GM20000 (cell line): Measurements from ENCODE around the gene RSPH1.

Experiments used
- DNase-seq: peaks from one replicate; pipeline ENCODE4 v3.0.0; 2012; ENCODE audit warnings: low spot score
- TF ChIP-seq, protein P1 (sequence below): IDR thresholded peaks from 2 replicates; pipeline ENCODE4 v1.5.1; 2012; ENCODE audit warnings: mild to moderate bottlenecking, control low read depth; ENCODE audit errors: extremely low read depth, missing control alignments

Gene RSPH1

DNA sequence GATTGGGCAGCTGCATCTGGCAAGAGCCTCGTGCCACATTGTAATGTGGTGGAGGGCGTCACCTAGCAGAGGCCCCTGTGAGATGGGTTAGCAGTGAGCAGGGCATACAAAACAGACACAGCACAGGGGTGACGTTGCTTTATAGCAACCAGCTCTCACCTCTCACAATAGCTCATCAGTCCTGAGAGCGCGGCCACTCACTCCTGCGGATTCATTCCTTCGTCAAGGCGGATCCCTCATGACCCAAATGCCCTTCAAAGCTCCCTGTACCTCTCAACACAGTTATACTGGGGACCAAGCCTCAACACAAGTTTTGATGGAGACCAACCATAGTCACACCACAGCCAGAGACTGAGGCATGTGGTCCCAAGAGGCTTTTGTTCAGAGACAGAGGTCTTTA lies 40.6 kb upstream of the RSPH1 start:
- TF ChIP-seq, protein P1, sequence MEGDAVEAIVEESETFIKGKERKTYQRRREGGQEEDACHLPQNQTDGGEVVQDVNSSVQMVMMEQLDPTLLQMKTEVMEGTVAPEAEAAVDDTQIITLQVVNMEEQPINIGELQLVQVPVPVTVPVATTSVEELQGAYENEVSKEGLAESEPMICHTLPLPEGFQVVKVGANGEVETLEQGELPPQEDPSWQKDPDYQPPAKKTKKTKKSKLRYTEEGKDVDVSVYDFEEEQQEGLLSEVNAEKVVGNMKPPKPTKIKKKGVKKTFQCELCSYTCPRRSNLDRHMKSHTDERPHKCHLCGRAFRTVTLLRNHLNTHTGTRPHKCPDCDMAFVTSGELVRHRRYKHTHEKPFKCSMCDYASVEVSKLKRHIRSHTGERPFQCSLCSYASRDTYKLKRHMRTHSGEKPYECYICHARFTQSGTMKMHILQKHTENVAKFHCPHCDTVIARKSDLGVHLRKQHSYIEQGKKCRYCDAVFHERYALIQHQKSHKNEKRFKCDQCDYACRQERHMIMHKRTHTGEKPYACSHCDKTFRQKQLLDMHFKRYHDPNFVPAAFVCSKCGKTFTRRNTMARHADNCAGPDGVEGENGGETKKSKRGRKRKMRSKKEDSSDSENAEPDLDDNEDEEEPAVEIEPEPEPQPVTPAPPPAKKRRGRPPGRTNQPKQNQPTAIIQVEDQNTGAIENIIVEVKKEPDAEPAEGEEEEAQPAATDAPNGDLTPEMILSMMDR: no peak
- no peak for DNase-seq

DNA sequence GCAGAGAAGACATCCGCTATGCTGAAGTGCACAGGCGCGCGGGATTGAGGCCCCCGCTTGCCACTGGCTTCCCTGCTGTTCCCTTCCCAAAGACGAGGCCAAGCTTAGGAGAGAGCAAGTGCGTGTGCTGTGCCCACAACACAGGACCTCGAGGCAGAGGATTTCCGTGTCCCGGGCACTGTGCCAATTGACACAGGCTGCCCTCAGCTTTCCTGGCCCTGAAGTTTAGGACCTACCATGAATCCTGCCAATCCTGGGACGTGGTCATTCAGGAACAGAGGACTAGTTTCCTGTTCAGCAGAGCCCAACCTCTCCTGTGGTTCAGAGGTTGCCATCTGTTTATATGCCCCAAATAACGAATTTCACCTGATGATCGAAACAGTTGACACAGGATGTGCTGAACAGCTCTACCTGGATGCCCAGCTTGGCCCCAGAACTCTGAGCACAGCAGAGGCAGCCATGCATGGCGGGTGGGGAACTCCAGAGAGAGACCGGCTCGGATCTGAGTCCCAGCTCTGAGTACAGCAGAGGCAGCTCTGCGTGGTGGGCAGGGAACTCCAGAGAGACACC lies 39.7 kb upstream of the RSPH1 start:
- DNase-seq: peak; percentile 75
- TF ChIP-seq, protein P1: no peak

DNA sequence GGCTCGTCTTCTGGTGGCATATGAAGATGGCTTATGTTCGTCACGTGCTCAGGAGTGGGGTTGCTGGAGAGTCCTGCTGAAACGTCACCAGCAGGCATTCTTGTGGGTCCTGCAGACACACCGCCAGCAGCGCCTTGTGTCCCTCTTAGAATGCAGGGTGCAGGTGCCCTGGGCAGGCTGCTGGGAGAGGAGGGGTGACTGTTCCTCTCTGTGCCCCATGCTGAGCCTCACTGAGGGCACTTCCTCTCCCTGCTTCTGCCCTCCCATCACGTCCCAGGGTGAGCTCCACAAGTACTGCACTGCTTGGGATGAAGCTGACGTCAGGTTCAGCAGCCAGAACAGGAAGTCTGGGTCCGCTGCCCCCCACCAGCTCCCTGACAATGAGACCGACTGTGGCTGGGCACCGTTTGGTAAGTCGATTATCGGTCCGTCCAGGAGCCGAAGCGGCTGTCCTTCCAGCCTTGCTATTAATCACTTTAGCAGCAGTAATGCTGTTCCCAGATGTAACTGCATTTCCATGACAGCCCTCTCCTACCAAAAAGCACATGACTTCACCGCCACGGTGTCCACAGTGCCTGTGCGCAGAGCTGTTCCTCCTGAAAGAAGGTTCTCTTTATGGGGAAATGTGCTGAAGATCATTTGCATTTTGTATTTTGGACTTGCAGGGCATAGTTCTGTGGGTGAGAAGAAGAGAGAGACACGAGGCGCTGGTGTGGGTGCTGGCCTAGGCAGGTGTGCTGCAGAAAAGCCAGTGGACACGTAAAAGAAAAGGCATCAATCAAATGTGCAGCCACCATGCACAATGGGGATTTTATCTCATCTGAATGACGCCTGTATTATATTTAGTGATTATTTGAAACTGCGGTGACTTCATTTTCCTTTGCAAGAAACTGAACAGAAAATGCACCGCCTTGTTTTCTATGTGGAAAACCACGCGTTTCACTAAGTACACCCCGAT lies 38.7 kb upstream of the RSPH1 start:
- DNase-seq: peak; percentile 71
- TF ChIP-seq, protein P1: no peak

DNA sequence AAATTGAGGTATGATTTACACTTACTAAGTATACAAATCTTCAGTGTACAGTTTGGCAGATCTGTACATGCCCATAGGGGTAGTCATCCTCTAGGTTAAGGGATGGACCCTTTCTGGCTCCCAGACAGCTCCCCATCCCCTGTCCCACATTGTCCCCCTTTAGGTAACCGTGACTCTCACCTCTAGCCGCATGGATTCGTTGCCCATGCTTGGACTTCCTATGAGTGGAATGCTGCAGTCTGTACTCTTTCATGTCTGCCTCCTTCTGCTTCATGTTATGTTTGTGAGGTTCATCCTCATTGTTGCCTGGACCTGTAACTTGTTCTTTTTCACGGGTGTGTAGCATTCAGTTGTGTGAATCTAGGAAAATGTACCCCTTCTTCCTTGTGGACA lies 37.9 kb upstream of the RSPH1 start:
- no peak for DNase-seq
- TF ChIP-seq, protein P1: no peak

DNA sequence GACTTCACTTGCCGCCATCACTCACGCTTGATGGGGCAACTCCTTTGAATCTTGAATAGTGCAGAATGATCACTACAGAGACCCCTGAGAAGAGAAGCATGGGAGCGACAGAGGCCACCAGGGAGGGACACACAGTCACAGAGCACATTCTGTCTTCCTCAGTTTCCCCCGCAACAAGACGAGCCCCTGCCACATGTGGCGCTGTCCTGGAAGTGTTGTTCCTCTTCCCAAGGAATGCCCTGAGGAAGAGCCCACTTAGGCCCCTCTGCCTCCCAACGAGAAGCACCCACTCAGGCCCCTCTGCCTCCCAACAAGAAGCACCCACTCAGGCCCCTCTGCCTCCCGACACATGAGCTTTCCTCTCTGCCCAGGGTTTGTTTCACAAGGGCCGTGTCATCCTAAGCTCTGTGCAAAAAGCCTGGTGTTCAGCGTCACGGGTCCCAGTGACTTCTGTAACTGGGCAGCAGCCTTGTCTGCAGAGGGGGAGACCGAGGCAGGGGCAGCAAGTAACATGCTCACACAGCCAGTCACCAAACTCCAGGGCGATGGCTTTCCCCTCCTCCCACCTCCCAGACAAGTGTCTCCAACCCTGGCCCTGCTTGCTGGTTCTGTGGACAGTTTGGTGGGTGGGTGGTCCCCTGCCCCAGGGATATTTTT lies 37.4 kb upstream of the RSPH1 start:
- DNase-seq: no peak
- TF ChIP-seq, protein P1: no peak

DNA sequence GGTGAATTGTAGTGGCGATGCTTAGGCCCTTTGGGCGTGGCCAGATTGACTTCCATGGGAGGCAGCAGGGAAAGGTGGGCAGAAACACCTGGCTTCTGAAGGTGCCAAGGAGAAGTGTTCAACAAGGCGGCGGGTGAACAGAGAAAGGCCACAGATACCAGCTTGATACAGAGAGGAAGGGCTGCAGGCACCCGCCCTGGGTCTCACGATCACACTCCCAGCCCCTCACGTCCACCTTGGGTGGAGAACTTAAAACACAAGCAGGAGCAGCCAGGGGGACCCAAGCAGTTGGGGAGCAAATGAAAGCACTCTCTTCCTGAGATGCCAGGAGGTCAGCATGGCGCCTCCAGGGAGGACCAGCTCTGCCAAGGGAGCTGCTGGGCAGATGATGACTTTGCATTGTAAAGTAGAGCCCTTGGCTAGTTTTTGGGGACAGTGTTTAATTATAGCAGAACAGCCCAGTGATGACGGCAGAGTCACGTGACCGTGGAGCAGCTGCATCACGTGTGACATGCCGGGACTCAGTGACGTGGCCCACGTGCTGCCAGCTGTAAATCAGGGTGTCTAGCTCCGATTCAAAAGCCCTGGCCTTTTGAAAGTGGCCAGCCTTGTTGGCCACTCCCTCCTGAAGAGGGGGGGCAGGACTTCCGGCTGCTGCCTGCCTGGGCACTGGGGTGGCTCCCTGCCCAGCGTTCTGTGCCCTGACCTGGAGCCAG lies 36.6 kb upstream of the RSPH1 start:
- TF ChIP-seq, protein P1: no peak
- DNase-seq: peak; percentile 64
